Measurements from ENCODE around the gene KLF12.

The KLF12 gene

GRCh38 chr13:74158028-74158427 is 23.8 kb upstream of the KLF12 start:
- Histone ChIP-seq H3K4me3 (ENCODE audit: low read depth in 1 of 2, low read length in 2 of 2) (no peak overlapping the region), H3K27me3 (ENCODE audit: low read depth, low read length) (no peaks in the 10 kb centered on the region), H3K27ac (ENCODE audit: low read length) (no peak overlapping the region), H3K4me1 (ENCODE audit: control insufficient read depth in 1 of 2, insufficient read depth in 2 of 2, low read length in 2 of 2) (no peaks in the 10 kb centered on the region), H3K9me3 (ENCODE audit: control insufficient read depth in 1 of 2, low read length in 2 of 2) (no peaks in the 10 kb centered on the region), H3K36me3 (ENCODE audit: control insufficient read depth in 1 of 2, insufficient read depth in 2 of 2, low read length in 2 of 2) (no peaks in the 10 kb centered on the region)

- Histone ChIP-seq H3K4me1 (ENCODE audit: control insufficient read depth in 1 of 2, insufficient read depth in 2 of 2, low read length in 2 of 2) (no peaks in the 10 kb centered on the region), H3K9me3 (ENCODE audit: control insufficient read depth in 1 of 2, low read length in 2 of 2) (no peaks in the 10 kb centered on the region), H3K27ac (ENCODE audit: low read length) (no peak overlapping the region), H3K27me3 (ENCODE audit: low read depth, low read length) (no peaks in the 10 kb centered on the region), H3K4me3 (ENCODE audit: low read depth in 1 of 2, low read length in 2 of 2) (no peak overlapping the region), H3K36me3 (ENCODE audit: control insufficient read depth in 1 of 2, insufficient read depth in 2 of 2, low read length in 2 of 2) (no peaks in the 10 kb centered on the region)
These were observed 20.8 kb upstream of the KLF12 start for GRCh38 chr13:74154981-74155380.

- no peak overlapping the region for H3K4me3 ChIP-seq (ENCODE audit: low read depth in 1 of 2, low read length in 2 of 2)
- no peak overlapping the region for H3K27ac ChIP-seq (ENCODE audit: low read length)
- no peaks in the 10 kb centered on the region for H3K36me3 ChIP-seq (ENCODE audit: control insufficient read depth in 1 of 2, insufficient read depth in 2 of 2, low read length in 2 of 2)
- H3K4me1 ChIP-seq (ENCODE audit: control insufficient read depth in 1 of 2, insufficient read depth in 2 of 2, low read length in 2 of 2) = no peaks in the 10 kb centered on the region
- H3K9me3 ChIP-seq (ENCODE audit: control insufficient read depth in 1 of 2, low read length in 2 of 2) = no peaks in the 10 kb centered on the region
- H3K27me3 ChIP-seq (ENCODE audit: low read depth, low read length) = no peaks in the 10 kb centered on the region
These were observed 19.1 kb upstream of the KLF12 start for GRCh38 chr13:74153316-74153715.

GRCh38 chr13:74151859-74152258 is 17.7 kb upstream of the KLF12 start:
- H3K27me3 ChIP-seq (ENCODE audit: low read depth, low read length) = no peaks in the 10 kb centered on the region
- no peaks in the 10 kb centered on the region for H3K9me3 ChIP-seq (ENCODE audit: control insufficient read depth in 1 of 2, low read length in 2 of 2)
- no peaks in the 10 kb centered on the region for H3K36me3 ChIP-seq (ENCODE audit: control insufficient read depth in 1 of 2, insufficient read depth in 2 of 2, low read length in 2 of 2)
- no peak overlapping the region for H3K27ac ChIP-seq (ENCODE audit: low read length)
- no peak overlapping the region for H3K4me3 ChIP-seq (ENCODE audit: low read depth in 1 of 2, low read length in 2 of 2)
- no peaks in the 10 kb centered on the region for H3K4me1 ChIP-seq (ENCODE audit: control insufficient read depth in 1 of 2, insufficient read depth in 2 of 2, low read length in 2 of 2)

GRCh38 chr13:74148352-74148751 is 14.1 kb upstream of the KLF12 start:
- H3K4me3 ChIP-seq (ENCODE audit: low read depth in 1 of 2, low read length in 2 of 2) = no peak overlapping the region
- no peaks in the 10 kb centered on the region for H3K36me3 ChIP-seq (ENCODE audit: control insufficient read depth in 1 of 2, insufficient read depth in 2 of 2, low read length in 2 of 2)
- H3K27ac ChIP-seq (ENCODE audit: low read length) = no peak overlapping the region

GRCh38 chr13:74145249-74145975 is 11.2 kb upstream of the KLF12 start:
- Histone ChIP-seq H3K4me1 (ENCODE audit: control insufficient read depth in 1 of 2, insufficient read depth in 2 of 2, low read length in 2 of 2) (peaks cover 0 to 7% of the 10 kb centered on the region in 2 donors), H3K27ac (ENCODE audit: low read length) (no peak overlapping the region), H3K9me3 (ENCODE audit: control insufficient read depth in 1 of 2, low read length in 2 of 2) (no peaks in the 10 kb centered on the region), H3K27me3 (ENCODE audit: low read depth, low read length) (no peaks in the 10 kb centered on the region), H3K4me3 (ENCODE audit: low read depth in 1 of 2, low read length in 2 of 2) (no peak overlapping the region), H3K36me3 (ENCODE audit: control insufficient read depth in 1 of 2, insufficient read depth in 2 of 2, low read length in 2 of 2) (no peaks in the 10 kb centered on the region)

More at GRCh38 chr13:74148352-74148751, 14.1 kb upstream of the KLF12 start:
- no peaks in the 10 kb centered on the region for H3K27me3 ChIP-seq (ENCODE audit: low read depth, low read length)
- H3K4me1 ChIP-seq (ENCODE audit: control insufficient read depth in 1 of 2, insufficient read depth in 2 of 2, low read length in 2 of 2) = peaks cover 0 to 7% of the 10 kb centered on the region in 2 donors
- no peaks in the 10 kb centered on the region for H3K9me3 ChIP-seq (ENCODE audit: control insufficient read depth in 1 of 2, low read length in 2 of 2)

GRCh38 chr13:74144269-74144668 is 10.1 kb upstream of the KLF12 start:
- Histone ChIP-seq H3K4me1 (ENCODE audit: control insufficient read depth in 1 of 2, insufficient read depth in 2 of 2, low read length in 2 of 2) (peaks cover 0 to 7% of the 10 kb centered on the region in 2 donors), H3K36me3 (ENCODE audit: control insufficient read depth in 1 of 2, insufficient read depth in 2 of 2, low read length in 2 of 2) (no peaks in the 10 kb centered on the region), H3K4me3 (ENCODE audit: low read depth in 1 of 2, low read length in 2 of 2) (no peak overlapping the region), H3K27me3 (ENCODE audit: low read depth, low read length) (no peaks in the 10 kb centered on the region), H3K9me3 (ENCODE audit: control insufficient read depth in 1 of 2, low read length in 2 of 2) (no peaks in the 10 kb centered on the region), H3K27ac (ENCODE audit: low read length) (no peak overlapping the region)

GRCh38 chr13:74142257-74142656 is 8.1 kb upstream of the KLF12 start:
- H3K27ac ChIP-seq (ENCODE audit: low read length) = no peak overlapping the region
- no peaks in the 10 kb centered on the region for H3K36me3 ChIP-seq (ENCODE audit: control insufficient read depth in 1 of 2, insufficient read depth in 2 of 2, low read length in 2 of 2)

GRCh38 chr13:74138241-74138640 is 4.0 kb upstream of the KLF12 start:
- Histone ChIP-seq H3K4me3 (ENCODE audit: low read depth in 1 of 2, low read length in 2 of 2) (no peak overlapping the region), H3K9me3 (ENCODE audit: control insufficient read depth in 1 of 2, low read length in 2 of 2) (no peaks in the 10 kb centered on the region), H3K4me1 (ENCODE audit: control insufficient read depth in 1 of 2, insufficient read depth in 2 of 2, low read length in 2 of 2) (no peaks in the 10 kb centered on the region), H3K27ac (ENCODE audit: low read length) (no peak overlapping the region), H3K27me3 (ENCODE audit: low read depth, low read length) (no peaks in the 10 kb centered on the region), H3K36me3 (ENCODE audit: control insufficient read depth in 1 of 2, insufficient read depth in 2 of 2, low read length in 2 of 2) (no peaks in the 10 kb centered on the region)

More at GRCh38 chr13:74142257-74142656, 8.1 kb upstream of the KLF12 start:
- no peak overlapping the region for H3K4me3 ChIP-seq (ENCODE audit: low read depth in 1 of 2, low read length in 2 of 2)
- peaks cover 0 to 7% of the 10 kb centered on the region in 2 donors for H3K4me1 ChIP-seq (ENCODE audit: control insufficient read depth in 1 of 2, insufficient read depth in 2 of 2, low read length in 2 of 2)
- H3K27me3 ChIP-seq (ENCODE audit: low read depth, low read length) = no peaks in the 10 kb centered on the region
- no peaks in the 10 kb centered on the region for H3K9me3 ChIP-seq (ENCODE audit: control insufficient read depth in 1 of 2, low read length in 2 of 2)

- peak overlapping the region; percentile 91 for H3K27ac ChIP-seq (ENCODE audit: low read length)
- peak overlapping the region; percentile 87 to 95 for H3K4me3 ChIP-seq (ENCODE audit: low read depth in 1 of 2, low read length in 2 of 2)
- H3K36me3 ChIP-seq (ENCODE audit: control insufficient read depth in 1 of 2, insufficient read depth in 2 of 2, low read length in 2 of 2) = no peaks in the 10 kb centered on the region
- H3K27me3 ChIP-seq (ENCODE audit: low read depth, low read length) = no peaks in the 10 kb centered on the region
- no peaks in the 10 kb centered on the region for H3K9me3 ChIP-seq (ENCODE audit: control insufficient read depth in 1 of 2, low read length in 2 of 2)
- H3K4me1 ChIP-seq (ENCODE audit: control insufficient read depth in 1 of 2, insufficient read depth in 2 of 2, low read length in 2 of 2) = peaks cover 0 to 7% of the 10 kb centered on the region in 2 donors
These were observed 2.0 kb upstream of the KLF12 start for GRCh38 chr13:74136084-74136658.

GRCh38 chr13:74135326-74136083 is 1.3 kb upstream of the KLF12 start:
- Histone ChIP-seq H3K4me1 (ENCODE audit: control insufficient read depth in 1 of 2, insufficient read depth in 2 of 2, low read length in 2 of 2) (peaks cover 0 to 13% of the 10 kb centered on the region in 2 donors), H3K4me3 (ENCODE audit: low read depth in 1 of 2, low read length in 2 of 2) (peak overlapping the region; percentile 87 to 95), H3K36me3 (ENCODE audit: control insufficient read depth in 1 of 2, insufficient read depth in 2 of 2, low read length in 2 of 2) (no peaks in the 10 kb centered on the region), H3K9me3 (ENCODE audit: control insufficient read depth in 1 of 2, low read length in 2 of 2) (no peaks in the 10 kb centered on the region), H3K27ac (ENCODE audit: low read length) (peak overlapping the region; percentile 91), H3K27me3 (ENCODE audit: low read depth, low read length) (no peaks in the 10 kb centered on the region)

Data from muscle layer of duodenum (tissue), 2 donors.